ENCODE measurements around the gene PALM3. TPM values are rescaled to one million over a fixed set of nuclear protein-coding genes. Genes with fewer than 3 reads are reported as not detected.

The PALM3 gene
- total RNA-seq, 1 donor from 2014 or later: 0.98 TPM

DNA sequence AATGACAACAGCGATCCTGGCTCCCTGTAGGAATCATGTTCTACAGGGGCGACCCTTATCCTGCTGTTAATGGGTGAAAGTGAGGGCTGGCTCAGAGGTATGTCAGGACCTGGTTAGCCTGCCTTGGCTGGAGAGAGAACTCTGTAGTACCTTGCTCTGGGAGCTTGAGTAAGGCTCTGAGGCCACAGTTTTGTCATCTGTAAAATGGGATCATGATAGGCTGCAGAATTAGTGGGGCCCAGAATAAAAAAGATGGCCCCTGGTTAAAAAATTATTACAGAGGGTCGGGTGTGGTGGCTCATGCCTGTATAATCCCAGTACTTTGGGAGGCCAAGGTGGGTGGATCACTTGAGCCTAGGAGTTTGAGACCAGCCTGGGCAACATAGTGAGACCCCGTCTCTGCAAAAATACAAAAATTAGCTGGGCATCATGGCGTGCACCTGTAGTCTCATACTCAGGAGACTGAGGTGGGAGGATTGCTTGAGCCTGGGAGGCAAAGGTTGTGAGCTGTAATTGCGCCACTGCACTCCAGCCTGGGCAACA is 39.2 kb upstream of the PALM3 start:
- H3K4me3 ChIP-seq: no peak overlapping the region
- DNase-seq (ENCODE audit: extremely low spot score in 2 of 2): no peak
- H3K36me3 ChIP-seq: peaks cover 0 to 54% of the 10 kb centered on the region in 2 donors
- no peaks in the 10 kb centered on the region for H3K4me1 ChIP-seq
- intact Hi-C loops (cut with DNase I): no loop called here
- TF ChIP-seq, protein P1, sequence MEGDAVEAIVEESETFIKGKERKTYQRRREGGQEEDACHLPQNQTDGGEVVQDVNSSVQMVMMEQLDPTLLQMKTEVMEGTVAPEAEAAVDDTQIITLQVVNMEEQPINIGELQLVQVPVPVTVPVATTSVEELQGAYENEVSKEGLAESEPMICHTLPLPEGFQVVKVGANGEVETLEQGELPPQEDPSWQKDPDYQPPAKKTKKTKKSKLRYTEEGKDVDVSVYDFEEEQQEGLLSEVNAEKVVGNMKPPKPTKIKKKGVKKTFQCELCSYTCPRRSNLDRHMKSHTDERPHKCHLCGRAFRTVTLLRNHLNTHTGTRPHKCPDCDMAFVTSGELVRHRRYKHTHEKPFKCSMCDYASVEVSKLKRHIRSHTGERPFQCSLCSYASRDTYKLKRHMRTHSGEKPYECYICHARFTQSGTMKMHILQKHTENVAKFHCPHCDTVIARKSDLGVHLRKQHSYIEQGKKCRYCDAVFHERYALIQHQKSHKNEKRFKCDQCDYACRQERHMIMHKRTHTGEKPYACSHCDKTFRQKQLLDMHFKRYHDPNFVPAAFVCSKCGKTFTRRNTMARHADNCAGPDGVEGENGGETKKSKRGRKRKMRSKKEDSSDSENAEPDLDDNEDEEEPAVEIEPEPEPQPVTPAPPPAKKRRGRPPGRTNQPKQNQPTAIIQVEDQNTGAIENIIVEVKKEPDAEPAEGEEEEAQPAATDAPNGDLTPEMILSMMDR (IDR thresholded peaks at IDR 0.05): no peak
- TF ChIP-seq POLR2A (IDR thresholded peaks at IDR 0.05): no peak
- TF ChIP-seq POLR2AphosphoS5 (IDR thresholded peaks at IDR 0.05; ENCODE audit: insufficient read depth in 1 of 2, low read depth in 1 of 2): no peak
- H3K27ac ChIP-seq: no peak overlapping the region
- no peaks in the 10 kb centered on the region for H3K27me3 ChIP-seq
- no peaks in the 10 kb centered on the region for H3K9me3 ChIP-seq

DNA sequence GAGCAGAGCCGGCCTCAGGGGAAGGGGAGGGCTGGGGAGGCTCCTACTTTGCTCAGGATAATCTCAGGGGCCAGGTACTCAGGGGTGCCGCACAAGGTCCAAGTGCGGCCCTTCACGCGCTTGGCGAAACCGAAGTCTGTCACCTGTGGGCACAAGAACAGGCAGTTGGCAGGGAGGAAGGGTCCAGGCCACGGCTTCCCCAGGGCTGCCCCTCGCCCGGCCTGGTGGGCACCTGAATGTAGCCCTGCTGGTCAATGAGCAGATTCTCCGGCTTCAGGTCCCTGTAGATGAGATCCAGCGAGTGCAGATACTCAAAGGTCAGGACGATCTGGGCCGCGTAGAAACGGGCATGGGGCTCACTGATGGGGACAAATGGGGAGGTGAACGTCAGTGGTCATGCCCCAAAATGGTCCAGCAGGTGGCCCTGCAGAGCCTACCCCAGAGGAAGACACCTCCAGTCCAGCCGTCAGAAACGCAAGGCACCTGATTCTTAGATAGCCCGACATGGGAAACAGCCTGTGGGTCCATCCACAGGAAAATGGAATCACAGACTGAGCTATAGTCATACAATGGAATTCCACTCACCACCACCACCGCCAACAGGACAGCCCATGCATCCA is 35.8 kb upstream of the PALM3 start:
- no peak for DNase-seq (ENCODE audit: extremely low spot score in 2 of 2)
- intact Hi-C loops (cut with DNase I): no loop called here
- peaks cover 0 to 45% of the 10 kb centered on the region in 2 donors for H3K36me3 ChIP-seq

DNA sequence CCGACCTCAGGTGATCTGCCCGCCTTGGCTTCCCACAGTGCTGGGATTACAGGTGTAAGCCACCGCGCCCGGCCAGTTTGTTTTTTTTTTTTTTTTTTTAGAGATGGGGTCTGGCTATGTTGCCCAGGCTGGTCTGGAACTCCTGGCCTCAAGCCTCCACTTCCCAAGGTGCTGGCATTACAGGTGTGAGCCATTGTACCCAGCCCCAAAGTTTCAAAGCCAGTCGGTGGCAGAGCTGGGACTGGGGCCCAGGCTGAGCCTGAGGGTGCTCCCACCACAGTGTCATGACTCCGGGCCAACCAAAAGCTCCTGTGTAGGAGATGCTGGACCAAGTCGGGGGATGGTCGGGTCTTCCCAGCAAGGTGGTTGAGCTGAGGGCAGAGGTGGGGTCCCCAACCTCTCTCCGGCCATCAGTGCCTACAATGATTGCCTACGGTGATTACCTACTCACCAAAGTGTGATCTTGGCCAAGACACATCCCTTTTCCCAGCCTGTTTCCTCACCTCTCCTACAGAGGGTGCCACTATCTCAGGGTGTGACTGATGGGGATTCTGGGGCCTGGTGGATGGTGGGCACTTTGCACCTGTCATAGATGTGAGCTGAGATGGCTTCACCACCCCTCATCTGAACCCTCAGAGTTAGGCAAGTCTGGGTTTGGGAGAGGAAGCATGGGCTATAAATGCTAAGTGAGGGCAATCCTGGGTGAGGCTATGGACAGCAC is 34.6 kb upstream of the PALM3 start:
- intact Hi-C loops (cut with DNase I): no loop called here
- Histone ChIP-seq H3K9me3 (peaks cover 3% of the 10 kb centered on the region), H3K27me3 (no peaks in the 10 kb centered on the region), H3K27ac (no peak overlapping the region), H3K4me3 (no peak overlapping the region), H3K4me1 (peaks cover 8% of the 10 kb centered on the region), H3K36me3 (peaks cover 0 to 33% of the 10 kb centered on the region in 2 donors)
- TF ChIP-seq POLR2AphosphoS5 (IDR thresholded peaks at IDR 0.05; ENCODE audit: insufficient read depth in 1 of 2, low read depth in 1 of 2) (no peak), POLR2A (IDR thresholded peaks at IDR 0.05) (no peak)
- TF ChIP-seq, protein P1 (IDR thresholded peaks at IDR 0.05): no peak
- no peak for DNase-seq (ENCODE audit: extremely low spot score in 2 of 2)

More for the DNA sequence above, 35.8 kb upstream of the PALM3 start:
- no peaks in the 10 kb centered on the region for H3K4me1 ChIP-seq
- no peak overlapping the region for H3K4me3 ChIP-seq
- H3K9me3 ChIP-seq: peaks cover 3% of the 10 kb centered on the region
- TF ChIP-seq, protein P1 (IDR thresholded peaks at IDR 0.05): no peak
- TF ChIP-seq POLR2A (IDR thresholded peaks at IDR 0.05) (no peak), POLR2AphosphoS5 (IDR thresholded peaks at IDR 0.05; ENCODE audit: insufficient read depth in 1 of 2, low read depth in 1 of 2) (no peak)
- H3K27ac ChIP-seq: no peak overlapping the region
- H3K27me3 ChIP-seq: no peaks in the 10 kb centered on the region

DNA sequence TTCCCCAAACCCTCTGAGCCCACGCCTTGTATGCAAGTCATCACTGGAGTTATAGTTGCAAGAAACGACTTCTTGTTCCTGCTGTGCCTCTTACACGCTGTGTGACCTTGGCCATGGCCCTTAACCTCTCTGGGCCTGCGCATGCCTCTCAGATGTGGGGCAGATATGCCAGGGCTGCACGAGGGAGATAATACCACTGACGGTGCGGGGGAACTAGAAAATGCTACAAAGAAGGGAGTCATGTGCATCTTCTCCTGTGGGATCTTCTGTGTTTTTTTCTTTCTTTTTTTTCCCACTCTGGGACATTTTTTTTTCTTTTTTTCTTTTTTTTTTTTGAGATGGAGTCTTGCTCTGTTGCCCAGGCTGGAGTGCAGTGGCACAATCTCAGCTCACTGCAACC is 33.0 kb upstream of the PALM3 start:
- Histone ChIP-seq H3K4me1 (peaks cover 8% of the 10 kb centered on the region), H3K9me3 (peaks cover 3% of the 10 kb centered on the region), H3K4me3 (no peak overlapping the region), H3K36me3 (peaks cover 0 to 30% of the 10 kb centered on the region in 2 donors), H3K27me3 (no peaks in the 10 kb centered on the region), H3K27ac (no peak overlapping the region)
- intact Hi-C loops (cut with DNase I): no loop called here
- no peak for DNase-seq (ENCODE audit: extremely low spot score in 2 of 2)
- TF ChIP-seq POLR2A (IDR thresholded peaks at IDR 0.05): no peak
- TF ChIP-seq, protein P1 (IDR thresholded peaks at IDR 0.05): no peak
- TF ChIP-seq POLR2AphosphoS5 (IDR thresholded peaks at IDR 0.05; ENCODE audit: insufficient read depth in 1 of 2, low read depth in 1 of 2): no peak

Measured in vagina (tissue), 2 donors.